Endothelial cell of umbilical vein (primary cell): ENCODE data around the gene PPP1R13B. TPM values are rescaled to one million over a fixed set of nuclear protein-coding genes. Genes with fewer than 3 reads are reported as not detected.

Experiments
- BruUV-seq: library from RNA; stranded (reverse); fragments of 400-500 nt; replicated peaks from 2 replicates; lab custom pipeline; 2021; lab: Mats Ljungman, UMichigan
- CTCF ChIA-PET: fragments of 300-600, 350-600 bp; sonication (Branson Sonifier 250); formaldehyde crosslinking; loops from one replicate; lab custom pipeline; 2021; ENCODE audit warnings: antibody characterized with exemption, inconsistent platforms; lab: Charles Lee
- POLR2A ChIA-PET: fragments of 300-600, 350-600 bp; sonication (Branson Sonifier 250); formaldehyde crosslinking; loops from one replicate; lab custom pipeline; 2021; ENCODE audit warnings: antibody characterized with exemption, inconsistent platforms; lab: Charles Lee
- DNase-seq: peaks from one replicate; pipeline ENCODE4 v3.0.0-alpha.2; 2011; ENCODE audit warnings: low read depth, low spot score
- FAIRE-seq: peaks from 2 replicates; lab custom pipeline; 2011; peaks lifted over from hg19 to GRCh38; lab: Jason Lieb, UNC
- H2AFZ ChIP-seq: 2 replicates; pipeline ENCODE4 v1.6.0; 2012; ENCODE audit warnings: low read depth, low read length, control low read depth, inconsistent platforms
- H3K27ac ChIP-seq: 2 replicates; pipeline ENCODE4 v1.5.1; 2011; ENCODE audit warnings: low read depth, mild to moderate bottlenecking, control low read depth, low read length, moderate library complexity; ENCODE audit not compliant: insufficient read depth
- H3K27me3 ChIP-seq, 2 experiments: 2 replicates each; pipeline versions ENCODE4 v1.6.0 to v1.6.1; 2011; ENCODE audit warnings: low read length in 2 of 2, mixed read lengths in 1 of 2; ENCODE audit not compliant: control insufficient read depth in 2 of 2, insufficient read depth in 2 of 2
- H3K36me3 ChIP-seq, 2 experiments: 2 replicates in 1 of 2; 3 replicates in 1 of 2; pipeline ENCODE4 v1.5.1; 2011; ENCODE audit warnings: low read length in 2 of 2, mild to moderate bottlenecking in 1 of 2, moderate library complexity in 1 of 2; ENCODE audit not compliant: control insufficient read depth in 2 of 2, insufficient read depth in 2 of 2; ENCODE audit errors: extremely low read depth in 1 of 2
- H3K4me1 ChIP-seq: 3 replicates; pipeline ENCODE4 v1.5.1; 2011; ENCODE audit warnings: mild to moderate bottlenecking, low read length; ENCODE audit not compliant: control insufficient read depth, insufficient read depth; ENCODE audit errors: extremely low read depth
- H3K4me2 ChIP-seq: 2 replicates; pipeline ENCODE4 v1.6.1; 2011; ENCODE audit warnings: low read length, control low read depth, mixed read lengths; ENCODE audit not compliant: insufficient read depth
- H3K4me3 ChIP-seq, 3 experiments: fragments of 200-600 bp in 1 of 3; sonication (generic), shearing (Covaris generic) in 1 of 3; replicated peaks in 1 of 3; 2 replicates each; pipeline ENCODE4 v1.5.1; 2011 to 2016; ENCODE audit warnings: control low read depth in 3 of 3, low read length in 3 of 3, mild to moderate bottlenecking in 2 of 3, inconsistent platforms in 1 of 3, low read depth in 1 of 3, moderate library complexity in 1 of 3; ENCODE audit not compliant: insufficient read depth in 1 of 3
- H3K79me2 ChIP-seq: 2 replicates; pipeline ENCODE4 v1.6.0; 2012; ENCODE audit warnings: low read length, inconsistent platforms; ENCODE audit not compliant: control insufficient read depth, insufficient read depth
- H3K9ac ChIP-seq: replicated peaks from 2 replicates; pipeline ENCODE3; 2011; ENCODE audit warnings: low read length, control low read depth; ENCODE audit not compliant: insufficient read depth; ENCODE audit errors: extremely low read depth
- H3K9me1 ChIP-seq: replicated peaks from 3 replicates; pipeline ENCODE4 v1.6.0; 2011; ENCODE audit warnings: mild to moderate bottlenecking, low read length; ENCODE audit not compliant: control insufficient read depth, insufficient read depth; ENCODE audit errors: extremely low read depth
- H3K9me3 ChIP-seq: replicated peaks from 2 replicates; pipeline ENCODE4 v1.5.1; 2012; ENCODE audit warnings: low read length, inconsistent platforms; ENCODE audit not compliant: control insufficient read depth, insufficient read depth
- H4K20me1 ChIP-seq: replicated peaks from 2 replicates; pipeline ENCODE3; 2011; ENCODE audit warnings: mild to moderate bottlenecking, low read length; ENCODE audit not compliant: control insufficient read depth, insufficient read depth; ENCODE audit errors: extremely low read depth
- CTCF ChIP-seq, 2 donors: IDR thresholded peaks; 1 replicate in 1 of 2; 2 replicates in 1 of 2; pipeline ENCODE4 v1.5.1; 2011; ENCODE audit warnings: low read length in 2 of 2, mild to moderate bottlenecking in 2 of 2, moderate library complexity in 2 of 2, control low read depth in 1 of 2, inconsistent platforms in 1 of 2, low read depth in 1 of 2; ENCODE audit not compliant: insufficient read depth in 1 of 2; ENCODE audit errors: extremely low read depth in 1 of 2
- FOS ChIP-seq: IDR thresholded peaks from 2 replicates; pipeline ENCODE4 v1.6.1; 2011; ENCODE audit warnings: mild to moderate bottlenecking, low read length, moderate library complexity, borderline replicate concordance; ENCODE audit not compliant: insufficient read depth
- GATA2 ChIP-seq: IDR thresholded peaks from 2 replicates; pipeline ENCODE4 v1.7.0; 2011; ENCODE audit warnings: low read depth, mild to moderate bottlenecking, moderate library complexity, mixed read lengths, low read length; ENCODE audit not compliant: insufficient read length, insufficient read depth
- MYC ChIP-seq: IDR thresholded peaks from one replicate; pipeline ENCODE4 v1.6.1; 2011; ENCODE audit warnings: mild to moderate bottlenecking, low read depth, low read length
- POLR2A ChIP-seq: IDR thresholded peaks from 2 replicates; pipeline ENCODE4 v1.6.1; 2012; ENCODE audit warnings: low read depth, mild to moderate bottlenecking, control low read depth, low read length
- POLR2AphosphoS5 ChIP-seq: IDR thresholded peaks from 2 replicates; pipeline ENCODE4 v1.6.1; 2012; ENCODE audit warnings: low read depth, mild to moderate bottlenecking, control low read depth, low read length, moderate library complexity; ENCODE audit not compliant: insufficient read depth
- dilution Hi-C: fragments of 300-500 bp; cut with MboI; formaldehyde crosslinking; loops from one replicate; pipeline ENCODE4 v1.15.0; 2019; ENCODE audit warnings: low sequenced_read_pairs; ENCODE audit not compliant: extremely low pct_ligation_motif_present
- intact Hi-C: fragments of 100-400 bp; cut with micrococcal nuclease; formaldehyde crosslinking; loops from one replicate; pipeline ENCODE4 v1.10.0; 2022
- polyA plus RNA-seq, 4 experiments: library from polyadenylated mRNA; depleted of rRNA in 3 of 4; stranded (reverse) in 3 of 4; unstranded in 1 of 4; fragments of >200 nt; gene quantifications; 2 replicates each; pipeline versions ENCODE4 v1.2.1 to v1.2.3, GENCODE V29; 2011 to 2012; ENCODE audit warnings: missing spikeins in 1 of 4
- total RNA-seq: library from RNA; stranded (reverse); gene quantifications from 2 replicates; pipeline ENCODE4 v1.2.3, GENCODE V29; 2021

PPP1R13B gene
- total and polyA plus RNA-seq, 2 donors (not counting 3 experiments of a cell fraction or from before 2014, with no cell fraction given), result 10.0 to 30.0 TPM

- TSS peak; percentile 41 for BruUV-seq
- no peaks in the 10 kb centered on the region for H3K9me3 ChIP-seq
- TF ChIP-seq MYC, result no peak
- TF ChIP-seq FOS, result no peak
- no peak for TF ChIP-seq POLR2A
- TF ChIP-seq GATA2, result no peak
- no peak for TF ChIP-seq CTCF (IDR thresholded peaks at IDR 0.05; ENCODE audit: extremely low read depth in 1 of 2, insufficient read depth in 1 of 2, low read depth in 1 of 2, low read length in 2 of 2)
- TF ChIP-seq POLR2AphosphoS5, result no peak
- no peaks in the 10 kb centered on the region for H4K20me1 ChIP-seq
- intact Hi-C loops, result no loop called here
- H3K4me2 ChIP-seq, result no peak overlapping the region
- ChIA-PET CTCF (no interaction called here), POLR2A (no interaction called here)
- H3K4me3 ChIP-seq, result no peak overlapping the region
- H3K9me1 ChIP-seq, result no peaks in the 10 kb centered on the region
- H2AFZ ChIP-seq, result no peak overlapping the region
- dilution Hi-C loops, result no loop called here
- peaks cover 14% of the 10 kb centered on the region for H3K4me1 ChIP-seq
- no peak overlapping the region for H3K9ac ChIP-seq
- no peak for DNase-seq
- H3K79me2 ChIP-seq, result no peaks in the 10 kb centered on the region
- no peak overlapping the region for H3K27ac ChIP-seq
- H3K27me3 ChIP-seq, result no peaks in the 10 kb centered on the region
- FAIRE-seq, result no peak
- H3K36me3 ChIP-seq, result peaks cover 0 to 27% of the 10 kb centered on the region in 2 experiments
These were observed 107.4 kb downstream of the PPP1R13B start for GRCh38 chr14:103739793-103740501.
